GM10248 (cell line): ENCODE results near the gene SMIM13.

Experiments
- CTCF ChIA-PET: fragments of 300-600 bp; sonication (Branson Sonifier 250); formaldehyde crosslinking; extraction: SDS; loops from one replicate; lab custom pipeline; 2021; ENCODE audit warnings: antibody characterized with exemption; lab: Yijun Ruan, JAX
- POLR2A ChIA-PET: fragments of 350-650 bp; sonication (Branson Sonifier 250); formaldehyde crosslinking; extraction: SDS; loops from one replicate; lab custom pipeline; 2020; ENCODE audit warnings: antibody characterized with exemption; lab: Yijun Ruan, JAX
- DNase-seq: peaks from one replicate; pipeline ENCODE4 v3.0.0; 2012; ENCODE audit errors: extremely low spot score
- TF ChIP-seq, protein P1 (sequence below): IDR thresholded peaks from 2 replicates; pipeline ENCODE4 v1.5.1; 2012; ENCODE audit warnings: mild to moderate bottlenecking, low read depth; ENCODE audit errors: extremely low read depth, missing control alignments, control extremely low read depth

Gene SMIM13

DNA sequence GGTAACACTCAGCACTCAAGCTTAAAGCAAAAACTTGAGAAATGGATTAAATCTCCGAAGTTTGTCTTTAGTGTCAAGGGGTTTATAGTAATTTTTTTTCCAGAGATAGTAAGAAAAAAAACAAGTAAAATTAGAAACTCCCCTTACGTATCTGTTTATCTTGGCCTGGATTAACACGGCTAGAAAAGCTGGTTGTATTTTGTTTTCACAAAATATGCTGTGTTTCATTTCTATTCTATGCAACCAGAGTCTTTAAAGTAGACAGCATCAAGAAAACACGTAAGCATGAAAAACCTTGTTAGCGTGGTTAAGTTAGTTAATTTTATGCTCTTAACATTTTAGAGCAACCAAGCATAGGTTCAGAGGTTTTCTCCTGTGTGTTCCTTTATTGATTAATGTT, 39.6 kb downstream of the SMIM13 start:
- ChIA-PET CTCF (interaction anchor here (0.9 to 1.2 kb wide), 2 partner anchors 10 to 442 kb away, joined by 3 read pairs; no protein-coding TSS in a partner anchor), POLR2A (no interaction called here)
- DNase-seq = no peak
- TF ChIP-seq, protein P1, sequence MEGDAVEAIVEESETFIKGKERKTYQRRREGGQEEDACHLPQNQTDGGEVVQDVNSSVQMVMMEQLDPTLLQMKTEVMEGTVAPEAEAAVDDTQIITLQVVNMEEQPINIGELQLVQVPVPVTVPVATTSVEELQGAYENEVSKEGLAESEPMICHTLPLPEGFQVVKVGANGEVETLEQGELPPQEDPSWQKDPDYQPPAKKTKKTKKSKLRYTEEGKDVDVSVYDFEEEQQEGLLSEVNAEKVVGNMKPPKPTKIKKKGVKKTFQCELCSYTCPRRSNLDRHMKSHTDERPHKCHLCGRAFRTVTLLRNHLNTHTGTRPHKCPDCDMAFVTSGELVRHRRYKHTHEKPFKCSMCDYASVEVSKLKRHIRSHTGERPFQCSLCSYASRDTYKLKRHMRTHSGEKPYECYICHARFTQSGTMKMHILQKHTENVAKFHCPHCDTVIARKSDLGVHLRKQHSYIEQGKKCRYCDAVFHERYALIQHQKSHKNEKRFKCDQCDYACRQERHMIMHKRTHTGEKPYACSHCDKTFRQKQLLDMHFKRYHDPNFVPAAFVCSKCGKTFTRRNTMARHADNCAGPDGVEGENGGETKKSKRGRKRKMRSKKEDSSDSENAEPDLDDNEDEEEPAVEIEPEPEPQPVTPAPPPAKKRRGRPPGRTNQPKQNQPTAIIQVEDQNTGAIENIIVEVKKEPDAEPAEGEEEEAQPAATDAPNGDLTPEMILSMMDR = no peak

DNA sequence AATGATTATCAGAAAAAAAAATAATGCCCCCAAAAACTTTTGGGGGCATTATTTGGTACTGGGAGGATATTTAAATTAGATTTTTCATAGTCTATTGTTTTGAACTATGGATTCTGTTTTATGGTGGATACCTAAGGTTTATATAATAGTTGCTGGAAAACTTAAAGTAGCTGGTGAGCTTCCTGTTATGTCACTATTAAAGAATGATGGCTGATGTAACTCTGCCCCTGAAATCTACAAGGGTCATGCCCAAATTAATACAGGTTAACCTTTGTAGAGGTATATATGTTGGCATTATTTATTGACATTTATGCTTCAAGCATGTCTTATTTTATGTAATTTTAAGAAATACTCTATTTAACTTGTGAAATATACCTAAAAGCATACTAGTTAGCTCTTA, 43.2 kb downstream of the SMIM13 start:
- CTCF ChIA-PET = interaction anchor here (0.8 to 2.7 kb wide), 5 partner anchors 13 to 439 kb away, joined by 3 to 17 read pairs (median 4); partner anchors contain the start of gene SMIM13
- TF ChIP-seq, protein P1 = no peak
- DNase-seq = no peak
- POLR2A ChIA-PET = no interaction called here

DNA sequence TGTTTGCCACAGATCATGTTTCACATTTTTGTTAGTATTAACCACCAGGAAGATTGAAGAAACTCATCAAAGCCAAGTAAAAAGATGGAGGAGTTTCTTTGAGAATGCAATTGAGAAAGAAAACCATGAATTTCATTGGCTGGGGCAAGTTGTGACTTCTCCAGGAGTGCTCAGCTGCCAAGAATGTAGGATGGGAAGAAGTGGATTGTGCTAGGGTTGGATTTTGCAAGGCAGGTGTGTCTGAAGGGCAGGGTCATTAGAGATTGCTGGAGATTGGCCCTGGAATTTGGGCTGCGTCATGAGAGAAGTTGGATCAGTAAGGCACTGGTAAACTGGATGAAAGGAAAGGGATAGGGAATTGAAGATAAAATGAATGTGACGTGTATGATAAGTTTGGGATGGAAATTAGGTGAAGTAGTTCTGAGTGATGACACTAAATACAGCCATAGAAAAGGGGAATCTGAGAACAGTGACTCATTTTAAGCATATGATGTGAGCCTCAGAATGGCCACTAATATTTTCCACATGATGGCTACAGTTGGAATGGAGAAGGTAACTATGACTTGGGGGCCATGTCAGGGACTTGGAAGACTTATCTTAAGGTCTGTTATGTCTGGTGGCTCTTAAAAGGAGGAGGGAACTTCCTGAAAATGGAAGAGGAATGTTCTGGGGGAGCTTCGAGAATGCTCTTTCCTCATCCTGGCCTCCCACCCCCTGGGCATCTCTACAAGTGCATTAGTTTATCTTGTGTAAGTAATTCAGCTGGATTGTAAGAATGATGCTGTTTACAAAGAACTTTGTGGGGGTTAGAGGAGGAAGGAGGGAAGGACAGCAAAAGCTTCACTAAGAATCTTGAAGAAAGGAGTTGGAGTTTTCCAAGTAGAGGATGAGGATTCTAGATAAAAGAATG, 45.7 kb downstream of the SMIM13 start:
- ChIA-PET POLR2A (no interaction called here), CTCF (interaction anchor here (0.7 to 2.6 kb wide), 3 partner anchors 9 to 436 kb away, joined by 3 to 12 read pairs (median 3); no protein-coding TSS in a partner anchor)
- TF ChIP-seq, protein P1 = no peak
- no peak for DNase-seq

DNA sequence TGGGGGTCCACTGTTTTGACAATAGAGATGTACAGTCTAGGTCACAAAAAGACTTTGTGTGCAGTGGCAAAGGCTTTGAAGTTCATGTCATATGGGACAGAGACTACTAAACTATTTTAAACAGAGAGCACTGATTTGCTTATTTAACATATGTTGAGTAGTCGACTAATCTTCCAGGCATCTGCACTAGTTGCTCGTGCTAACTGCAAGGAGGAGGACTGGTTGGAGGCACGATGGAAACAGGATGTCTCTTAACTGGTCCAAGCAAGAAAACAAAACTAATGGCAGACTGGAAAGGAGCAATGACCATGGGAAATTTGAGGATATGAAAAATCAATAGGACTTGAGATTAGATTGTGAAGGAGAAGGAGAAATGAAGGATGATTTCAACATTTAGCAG, 46.4 kb downstream of the SMIM13 start:
- TF ChIP-seq, protein P1 = no peak
- no peak for DNase-seq
- CTCF ChIA-PET = interaction anchor here (0.7 to 2.6 kb wide), 3 partner anchors 10 to 435 kb away, joined by 3 to 12 read pairs (median 3); no protein-coding TSS in a partner anchor
- POLR2A ChIA-PET = no interaction called here

DNA sequence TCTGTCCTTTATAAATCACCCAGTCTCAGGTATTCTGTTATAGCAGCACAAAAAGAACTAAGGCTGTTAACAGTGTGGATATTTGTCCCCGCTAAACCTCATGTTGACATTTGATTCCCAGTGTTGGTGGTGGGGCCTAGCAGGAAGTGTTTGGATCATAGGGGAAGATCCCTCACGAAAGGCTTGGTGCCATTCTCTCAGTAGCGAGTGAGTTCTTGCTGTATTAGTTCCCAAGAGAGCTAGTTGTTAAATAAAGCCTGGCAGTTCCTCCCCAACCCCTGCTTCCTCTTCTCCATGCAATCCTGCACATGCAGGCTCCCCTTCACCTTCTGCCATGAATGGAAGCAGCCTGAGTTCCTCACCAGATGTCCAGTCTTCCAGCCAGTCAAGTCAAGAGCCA, 47.7 kb downstream of the SMIM13 start:
- CTCF ChIA-PET = interaction anchor here (1.1 kb wide), 1 partner anchor 355 kb away, joined by 3 read pairs; no protein-coding TSS in a partner anchor
- DNase-seq = no peak
- POLR2A ChIA-PET = interaction anchor here (0.7 kb wide), 1 partner anchor 70 kb away, joined by 4 read pairs; no protein-coding TSS in a partner anchor
- TF ChIP-seq, protein P1 = no peak

DNA sequence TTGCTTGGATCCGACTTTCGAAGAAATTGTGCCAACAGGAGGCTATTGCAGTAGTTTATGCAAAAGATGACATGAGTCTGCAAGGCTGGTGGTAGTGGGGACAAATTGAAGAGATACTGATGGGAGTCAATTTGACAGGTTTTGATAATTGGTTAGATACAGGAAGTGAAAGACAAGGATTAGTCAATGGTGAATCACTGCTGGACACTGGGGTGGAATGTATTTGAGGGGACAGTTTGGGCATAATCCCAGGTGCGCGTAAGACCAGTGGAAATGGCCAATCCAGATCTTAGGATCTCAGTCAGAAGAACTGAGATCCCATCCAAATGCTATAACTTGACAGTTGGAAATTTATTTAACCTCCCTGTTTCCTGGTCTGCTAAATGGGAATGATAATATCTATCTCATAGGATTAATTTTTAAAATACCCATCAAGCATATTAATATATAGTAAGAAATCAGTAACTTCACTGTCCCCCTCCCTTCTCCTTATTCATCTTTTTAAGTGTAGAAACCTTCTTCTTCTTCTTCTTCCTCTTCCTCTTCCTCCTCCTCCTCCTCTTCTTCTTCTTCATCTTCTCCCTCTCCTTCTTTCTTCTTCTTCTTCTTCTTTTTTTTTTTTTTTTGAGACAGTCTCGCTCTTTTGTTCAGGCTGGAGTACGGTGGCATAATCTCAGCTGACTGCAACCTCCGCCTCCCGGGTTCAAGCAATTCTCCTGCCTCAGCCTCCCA, 48.8 kb downstream of the SMIM13 start:
- CTCF ChIA-PET = interaction anchor here (0.9 to 4.0 kb wide), 15 partner anchors 7 to 432 kb away, joined by 3 to 79 read pairs (median 4); no protein-coding TSS in a partner anchor
- POLR2A ChIA-PET = no interaction called here
- no peak for DNase-seq
- TF ChIP-seq, protein P1 = no peak
